Esophagus squamous epithelium (tissue), 4 donors: ENCODE results near the gene SLC35F3.

Source experiments
- POLR2A ChIP-seq, 4 donors: fragments of 450-650 bp; IDR thresholded peaks; one replicate each; pipeline ENCODE4 v1.6.1; 2017; ENCODE audit warnings: antibody characterized with exemption in 4 of 4, mild to moderate bottlenecking in 4 of 4, moderate library complexity in 3 of 4
- TF ChIP-seq, protein P1 (sequence below), 6 experiments: fragments of 450-650 bp in 4 of 6; fragments of 200-600 bp in 2 of 6; sonication (generic) in 2 of 6; IDR thresholded peaks; one replicate each; pipeline ENCODE4 v1.5.1; 2016 to 2019; ENCODE audit warnings: antibody characterized with exemption in 6 of 6, mild to moderate bottlenecking in 4 of 6, moderate library complexity in 4 of 6

DNA sequence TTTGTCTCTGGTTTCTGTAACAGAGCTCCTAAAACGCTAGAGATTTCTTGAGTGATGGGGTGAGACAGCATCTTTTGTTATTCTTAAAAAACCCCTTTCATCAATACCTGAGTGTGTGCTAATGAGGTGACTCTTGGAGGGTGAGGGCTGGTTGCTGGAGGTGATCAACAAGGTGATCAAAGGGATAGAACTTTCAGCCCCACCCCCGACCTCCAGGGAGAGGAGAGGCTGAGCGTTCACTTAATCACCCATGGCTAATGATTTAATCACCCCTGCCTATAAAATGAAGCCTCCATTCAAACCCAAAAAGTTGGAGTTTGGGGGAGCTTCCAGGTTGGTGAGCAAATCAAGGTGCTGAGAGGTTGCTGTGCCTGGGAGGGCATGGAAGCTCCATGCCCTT is 175.4 kb downstream of the SLC35F3 start:
- no peak for TF ChIP-seq POLR2A (IDR thresholded peaks at IDR 0.05)
- TF ChIP-seq, protein P1, sequence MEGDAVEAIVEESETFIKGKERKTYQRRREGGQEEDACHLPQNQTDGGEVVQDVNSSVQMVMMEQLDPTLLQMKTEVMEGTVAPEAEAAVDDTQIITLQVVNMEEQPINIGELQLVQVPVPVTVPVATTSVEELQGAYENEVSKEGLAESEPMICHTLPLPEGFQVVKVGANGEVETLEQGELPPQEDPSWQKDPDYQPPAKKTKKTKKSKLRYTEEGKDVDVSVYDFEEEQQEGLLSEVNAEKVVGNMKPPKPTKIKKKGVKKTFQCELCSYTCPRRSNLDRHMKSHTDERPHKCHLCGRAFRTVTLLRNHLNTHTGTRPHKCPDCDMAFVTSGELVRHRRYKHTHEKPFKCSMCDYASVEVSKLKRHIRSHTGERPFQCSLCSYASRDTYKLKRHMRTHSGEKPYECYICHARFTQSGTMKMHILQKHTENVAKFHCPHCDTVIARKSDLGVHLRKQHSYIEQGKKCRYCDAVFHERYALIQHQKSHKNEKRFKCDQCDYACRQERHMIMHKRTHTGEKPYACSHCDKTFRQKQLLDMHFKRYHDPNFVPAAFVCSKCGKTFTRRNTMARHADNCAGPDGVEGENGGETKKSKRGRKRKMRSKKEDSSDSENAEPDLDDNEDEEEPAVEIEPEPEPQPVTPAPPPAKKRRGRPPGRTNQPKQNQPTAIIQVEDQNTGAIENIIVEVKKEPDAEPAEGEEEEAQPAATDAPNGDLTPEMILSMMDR (IDR thresholded peaks at IDR 0.05) = no peak
